Upper lobe of left lung (tissue), 4 donors: Measurements from ENCODE around the gene VAPA.

Experiments
- EP300 ChIP-seq, 4 donors: sonication (generic); formaldehyde crosslinking; IDR thresholded peaks; one replicate each; pipeline ENCODE4 v1.5.1; 2017; ENCODE audit warnings: antibody characterized with exemption in 4 of 4, control low read depth in 2 of 4
- POLR2A ChIP-seq, 4 donors: fragments of 450-650 bp; IDR thresholded peaks; one replicate each; pipeline ENCODE4 v1.5.1; 2016 to 2017; ENCODE audit warnings: antibody characterized with exemption in 4 of 4, mild to moderate bottlenecking in 2 of 4
- POLR2AphosphoS5 ChIP-seq, 2 donors: sonication (generic); formaldehyde crosslinking; IDR thresholded peaks; one replicate each; pipeline ENCODE4 v1.5.1; 2017; ENCODE audit warnings: antibody characterized with exemption in 2 of 2
- TF ChIP-seq, protein P1 (sequence below), 6 experiments: fragments of 450-650 bp in 4 of 6; fragments of 200-600 bp in 2 of 6; sonication (generic) in 2 of 6; IDR thresholded peaks; one replicate each; pipeline ENCODE4 v1.5.1; 2016 to 2019; ENCODE audit warnings: antibody characterized with exemption in 6 of 6

DNA sequence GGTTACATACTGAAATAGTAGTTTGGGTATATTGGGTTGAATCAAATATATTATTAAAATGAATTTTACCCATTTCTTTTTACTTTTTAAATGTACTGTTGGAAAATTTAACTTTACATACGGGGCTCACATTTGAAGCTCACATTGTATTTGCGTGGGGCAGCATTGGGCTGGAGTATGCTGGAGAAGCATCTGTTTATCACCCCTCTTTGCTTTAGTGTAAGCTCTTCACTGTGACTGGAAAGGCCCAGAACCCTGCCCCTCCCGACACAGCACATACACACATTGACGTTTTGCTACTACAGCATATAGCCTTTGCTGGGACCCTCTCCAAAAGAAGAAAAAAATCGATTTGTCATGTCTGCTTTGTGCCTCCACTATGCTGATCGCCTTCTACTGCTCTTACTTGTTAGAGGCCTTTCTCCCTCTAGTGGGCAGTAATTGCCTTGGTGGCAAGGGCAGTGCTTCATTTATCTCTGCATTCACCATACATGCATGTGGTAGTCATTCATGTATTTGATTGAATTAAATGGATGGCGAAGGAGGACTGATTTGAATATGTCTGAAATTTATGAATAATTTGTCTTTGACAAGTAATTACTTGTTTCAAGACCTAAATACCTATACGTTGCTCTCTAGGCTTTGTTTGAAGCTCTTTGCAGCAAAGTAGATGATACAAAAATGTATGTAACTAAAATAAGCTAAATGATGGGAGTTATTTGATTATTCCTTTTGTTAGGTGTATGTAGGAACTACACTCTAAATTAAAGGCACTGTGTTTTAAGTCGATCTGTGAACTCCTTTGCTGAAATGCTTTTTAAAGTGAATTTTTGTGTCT is 37.4 kb downstream of the VAPA start:
- TF ChIP-seq EP300 (IDR thresholded peaks at IDR 0.05), result no peak
- TF ChIP-seq, protein P1, sequence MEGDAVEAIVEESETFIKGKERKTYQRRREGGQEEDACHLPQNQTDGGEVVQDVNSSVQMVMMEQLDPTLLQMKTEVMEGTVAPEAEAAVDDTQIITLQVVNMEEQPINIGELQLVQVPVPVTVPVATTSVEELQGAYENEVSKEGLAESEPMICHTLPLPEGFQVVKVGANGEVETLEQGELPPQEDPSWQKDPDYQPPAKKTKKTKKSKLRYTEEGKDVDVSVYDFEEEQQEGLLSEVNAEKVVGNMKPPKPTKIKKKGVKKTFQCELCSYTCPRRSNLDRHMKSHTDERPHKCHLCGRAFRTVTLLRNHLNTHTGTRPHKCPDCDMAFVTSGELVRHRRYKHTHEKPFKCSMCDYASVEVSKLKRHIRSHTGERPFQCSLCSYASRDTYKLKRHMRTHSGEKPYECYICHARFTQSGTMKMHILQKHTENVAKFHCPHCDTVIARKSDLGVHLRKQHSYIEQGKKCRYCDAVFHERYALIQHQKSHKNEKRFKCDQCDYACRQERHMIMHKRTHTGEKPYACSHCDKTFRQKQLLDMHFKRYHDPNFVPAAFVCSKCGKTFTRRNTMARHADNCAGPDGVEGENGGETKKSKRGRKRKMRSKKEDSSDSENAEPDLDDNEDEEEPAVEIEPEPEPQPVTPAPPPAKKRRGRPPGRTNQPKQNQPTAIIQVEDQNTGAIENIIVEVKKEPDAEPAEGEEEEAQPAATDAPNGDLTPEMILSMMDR (IDR thresholded peaks at IDR 0.05), result peak; percentile 13 to 63 (median 50)
- TF ChIP-seq POLR2A (IDR thresholded peaks at IDR 0.05), result no peak
- no peak for TF ChIP-seq POLR2AphosphoS5 (IDR thresholded peaks at IDR 0.05)
